Measurements from ENCODE around the gene METTL17.

DNA sequence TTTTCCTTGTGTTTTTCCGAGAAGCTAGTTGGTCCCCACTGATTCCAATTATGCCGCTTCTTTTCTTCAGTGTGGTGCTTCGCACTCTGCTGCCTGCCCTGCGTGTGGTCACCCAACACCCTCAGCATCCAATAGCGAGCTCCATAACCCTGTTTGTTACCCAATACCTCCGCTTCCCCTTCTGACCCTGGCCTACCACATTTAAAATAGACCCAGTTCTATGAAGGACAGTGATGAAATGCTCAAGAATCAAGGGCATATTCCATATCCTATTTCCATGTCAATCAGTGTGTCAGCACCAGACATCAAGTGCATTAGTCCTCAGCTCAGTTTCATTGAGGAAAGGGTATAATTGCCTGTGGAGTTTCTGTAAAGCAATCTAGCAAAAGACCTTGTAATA, 25.5 kb downstream of the METTL17 start:
- TF ChIP-seq, protein P1, sequence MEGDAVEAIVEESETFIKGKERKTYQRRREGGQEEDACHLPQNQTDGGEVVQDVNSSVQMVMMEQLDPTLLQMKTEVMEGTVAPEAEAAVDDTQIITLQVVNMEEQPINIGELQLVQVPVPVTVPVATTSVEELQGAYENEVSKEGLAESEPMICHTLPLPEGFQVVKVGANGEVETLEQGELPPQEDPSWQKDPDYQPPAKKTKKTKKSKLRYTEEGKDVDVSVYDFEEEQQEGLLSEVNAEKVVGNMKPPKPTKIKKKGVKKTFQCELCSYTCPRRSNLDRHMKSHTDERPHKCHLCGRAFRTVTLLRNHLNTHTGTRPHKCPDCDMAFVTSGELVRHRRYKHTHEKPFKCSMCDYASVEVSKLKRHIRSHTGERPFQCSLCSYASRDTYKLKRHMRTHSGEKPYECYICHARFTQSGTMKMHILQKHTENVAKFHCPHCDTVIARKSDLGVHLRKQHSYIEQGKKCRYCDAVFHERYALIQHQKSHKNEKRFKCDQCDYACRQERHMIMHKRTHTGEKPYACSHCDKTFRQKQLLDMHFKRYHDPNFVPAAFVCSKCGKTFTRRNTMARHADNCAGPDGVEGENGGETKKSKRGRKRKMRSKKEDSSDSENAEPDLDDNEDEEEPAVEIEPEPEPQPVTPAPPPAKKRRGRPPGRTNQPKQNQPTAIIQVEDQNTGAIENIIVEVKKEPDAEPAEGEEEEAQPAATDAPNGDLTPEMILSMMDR (conservative IDR thresholded peaks at IDR 0.05 in 1 of 2, IDR thresholded peaks at IDR 0.05 in 1 of 2; ENCODE audit: low read depth in 1 of 2, low read length in 2 of 2), result no peak
- no peak for TF ChIP-seq EZH2 (IDR thresholded peaks at IDR 0.05; ENCODE audit: low read length, missing control alignments)

All from fibroblast of lung (primary cell).